Activated CD4-positive, alpha-beta T cell treated with anti-CD3 and anti-CD28 coated beads for 48 hours (primary cell): ENCODE data around the gene PRKCD.

Experiments
- DNase-seq: peaks from one replicate; pipeline ENCODE4 v3.0.0-alpha.2; 2020

Gene PRKCD

DNA sequence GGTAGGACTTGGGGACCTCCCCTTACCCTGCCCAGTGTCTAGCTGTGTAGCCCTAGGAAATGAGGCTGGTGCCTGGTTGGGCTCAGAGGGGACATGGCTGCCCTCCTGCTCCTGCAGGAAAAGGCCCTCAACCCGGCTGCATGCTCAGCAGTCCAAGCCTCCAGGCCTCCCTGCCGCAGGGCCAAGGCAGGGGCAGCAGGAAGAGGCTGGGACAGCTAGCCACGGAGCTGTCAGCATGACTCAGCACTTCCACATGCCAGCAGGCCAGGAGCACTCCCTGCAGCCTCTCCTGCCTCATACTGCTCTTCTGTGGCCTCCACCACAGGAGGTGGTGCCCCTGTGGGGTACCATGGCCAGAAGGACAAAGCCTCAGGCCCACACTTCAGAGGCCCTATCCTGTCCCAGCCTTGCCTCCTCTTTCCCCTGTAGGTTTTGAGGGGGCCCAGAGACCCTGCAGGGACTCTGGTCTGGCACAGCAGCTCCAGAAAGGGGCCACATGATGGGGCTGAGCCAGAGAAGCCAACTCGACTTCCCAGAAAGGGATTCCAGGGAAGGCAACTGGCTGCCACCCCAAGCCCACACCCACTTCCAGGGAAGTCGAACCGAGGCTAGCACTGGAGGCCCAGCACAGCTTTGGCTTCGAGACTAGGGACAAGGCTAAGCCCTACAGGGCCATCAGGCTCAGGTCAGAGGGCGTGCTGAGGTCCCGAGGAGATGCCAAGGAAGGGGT lies 75.3 kb downstream of the PRKCD start:
- no peak for DNase-seq

DNA sequence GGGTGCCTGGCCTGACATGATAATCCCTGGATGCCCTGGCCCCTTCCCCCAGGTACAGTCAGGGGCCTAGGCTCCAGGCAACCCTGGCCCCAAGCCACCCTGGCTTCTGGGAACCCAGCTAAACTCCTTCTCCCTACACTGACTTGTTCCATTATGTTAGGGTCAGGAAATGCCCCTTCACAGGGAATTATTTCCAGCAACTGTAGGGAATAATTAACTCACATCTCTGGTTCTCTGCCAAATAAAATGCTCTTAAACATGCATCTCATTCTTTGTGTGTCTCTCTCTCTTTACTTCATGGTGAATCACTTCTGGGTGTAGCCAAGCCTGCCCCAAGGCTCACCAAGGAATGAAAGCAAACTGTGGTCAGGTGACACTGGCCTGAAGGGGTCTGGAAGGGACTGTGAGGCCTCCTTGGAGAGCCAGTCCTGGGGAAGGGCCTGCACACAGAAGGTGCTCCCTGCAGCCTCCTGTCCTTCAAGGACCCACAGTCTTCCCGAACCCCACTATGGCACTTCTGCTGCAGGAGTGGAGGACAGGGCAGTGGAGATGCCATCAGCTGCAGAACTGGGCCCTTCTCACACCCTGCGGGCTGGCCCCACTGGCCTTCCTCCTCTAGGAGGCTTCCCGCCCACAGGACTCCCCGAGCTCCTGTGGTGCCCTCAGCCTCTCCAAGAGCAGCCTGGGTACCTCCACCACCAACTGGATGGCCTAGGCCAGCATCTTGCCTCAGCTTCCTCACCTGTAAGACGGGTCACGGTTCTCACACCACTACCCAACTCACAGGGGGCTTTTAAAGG lies 77.2 kb downstream of the PRKCD start:
- DNase-seq = no peak

DNA sequence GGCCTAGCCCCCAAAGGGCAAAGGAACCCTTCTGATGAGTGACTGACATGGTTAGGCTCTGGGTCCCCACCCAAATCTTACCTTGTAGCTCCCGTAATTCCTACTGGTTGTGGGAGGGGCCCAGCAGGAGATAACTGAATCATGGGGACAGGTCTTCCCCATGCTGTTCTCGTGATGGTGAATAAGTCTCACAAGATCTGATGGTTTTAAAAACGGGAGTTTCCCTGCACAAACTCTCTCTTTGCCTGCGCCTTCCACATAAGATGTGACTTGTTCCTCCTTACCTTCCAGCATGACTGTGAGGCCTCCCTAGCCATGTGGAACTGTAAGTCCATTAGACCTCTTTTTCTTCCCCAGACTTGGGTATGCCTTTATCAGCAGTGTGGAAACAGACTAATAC lies 77.9 kb downstream of the PRKCD start:
- no peak for DNase-seq

DNA sequence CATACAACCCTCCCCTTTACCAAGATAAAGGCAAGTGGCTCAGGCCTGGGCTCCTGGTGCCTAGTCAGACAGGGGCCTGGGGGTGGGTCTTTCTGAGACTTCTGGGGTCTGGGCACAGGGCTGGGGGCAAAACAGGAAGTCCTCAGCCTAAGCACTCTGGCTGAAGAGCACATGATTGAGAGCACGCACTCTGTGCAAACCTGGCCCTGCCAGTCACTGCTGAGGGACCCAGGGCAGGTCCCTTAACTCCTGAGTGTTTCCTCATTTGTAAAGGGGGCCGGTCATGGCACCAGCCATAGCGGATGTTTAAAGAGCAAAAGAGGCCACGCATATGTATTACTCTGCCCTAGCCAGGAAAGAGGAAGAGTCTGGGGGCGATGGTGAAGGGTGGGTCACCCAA lies 78.8 kb downstream of the PRKCD start:
- no peak for DNase-seq

DNA sequence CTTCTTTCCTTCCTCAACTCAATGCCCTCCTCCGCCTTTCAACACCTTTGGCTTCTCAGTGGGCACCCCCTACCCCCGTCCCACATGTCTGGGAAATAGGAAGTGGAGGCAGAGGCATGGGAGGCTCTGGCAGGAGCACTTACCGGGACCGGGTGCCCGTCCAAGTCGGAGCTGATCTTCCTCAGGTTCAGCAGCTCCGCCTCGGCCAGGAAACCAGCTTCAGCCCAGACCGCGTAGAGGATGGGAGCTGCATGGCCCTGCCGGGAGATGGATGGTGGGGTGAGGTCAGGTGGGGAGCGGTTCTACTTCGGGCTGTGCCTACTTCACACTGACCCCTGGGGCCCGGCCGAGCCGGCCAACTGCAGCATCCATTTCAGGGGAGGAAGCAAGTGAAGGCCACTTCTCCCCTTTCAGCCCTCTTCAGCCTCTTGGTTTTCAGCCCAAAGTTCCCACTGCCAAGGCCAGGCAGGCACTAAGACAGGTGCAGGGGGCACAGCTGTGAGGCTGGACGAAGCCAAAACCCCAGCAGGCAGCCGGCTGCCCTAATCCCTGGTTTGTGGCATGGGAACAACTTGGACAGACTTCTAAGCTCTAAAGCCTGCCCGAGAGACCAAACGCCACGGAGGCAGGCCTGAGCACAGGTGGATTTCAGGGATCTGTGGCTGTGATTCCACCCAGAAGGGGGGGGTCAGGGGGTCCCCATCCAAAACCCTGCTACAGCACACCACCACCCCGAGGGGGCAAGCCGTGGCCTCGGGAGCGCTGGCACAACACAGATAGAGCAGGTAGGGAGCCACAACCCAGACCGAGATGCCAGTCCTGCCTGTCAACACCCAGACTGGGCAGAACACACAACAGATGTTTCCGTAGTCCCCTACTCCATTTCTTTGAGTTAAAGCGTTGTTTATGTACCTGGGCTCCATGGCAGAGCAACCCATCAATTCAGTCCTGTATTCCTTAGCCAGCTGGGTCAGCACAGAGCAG lies 80.3 kb downstream of the PRKCD start:
- DNase-seq = no peak

DNA sequence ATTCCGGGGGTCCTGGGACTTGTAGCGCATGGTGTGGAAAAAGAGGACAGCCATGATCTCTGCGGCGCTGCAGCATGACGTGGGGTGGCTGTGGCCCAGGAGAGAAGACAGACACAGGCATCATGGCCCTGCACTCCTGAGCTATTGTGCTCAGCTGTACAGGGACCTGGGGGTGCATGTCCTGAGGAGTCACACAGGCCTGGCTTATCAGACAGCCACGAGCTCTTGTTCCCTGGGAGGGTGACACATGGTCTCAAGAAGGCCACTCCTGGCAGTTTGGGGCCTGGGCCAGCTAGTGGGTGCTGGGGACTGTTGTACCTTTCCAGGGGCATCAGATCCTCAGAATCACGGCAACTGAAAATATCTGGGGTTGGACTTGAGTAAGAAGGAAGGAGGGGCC lies 81.1 kb downstream of the PRKCD start:
- no peak for DNase-seq
